H54 (cell line): ENCODE data around the gene STARD10.

Experiments used
- DNase-seq: peaks from one replicate; pipeline ENCODE4 v3.0.0; 2011; ENCODE audit warnings: low spot score, mixed read lengths; ENCODE audit not compliant: insufficient read length
- FAIRE-seq: peaks from 3 replicates; lab custom pipeline; 2011; peaks lifted over from hg19 to GRCh38; lab: Jason Lieb, UNC
- POLR2A ChIP-seq: IDR thresholded peaks from 2 replicates; pipeline ENCODE4 v1.6.1; 2011; ENCODE audit warnings: low read depth, mild to moderate bottlenecking, low read length

Gene STARD10

GRCh38 chr11:72716290-72716689 is 77.6 kb downstream of the STARD10 start:
- FAIRE-seq (no peak), DNase-seq (no peak)
- TF ChIP-seq POLR2A, result no peak

- FAIRE-seq (no peak), DNase-seq (no peak)
- TF ChIP-seq POLR2A, result no peak
These were observed 81.0 kb downstream of the STARD10 start for GRCh38 chr11:72712841-72713240.

GRCh38 chr11:72712168-72712751 is 81.6 kb downstream of the STARD10 start:
- FAIRE-seq, result no peak
- TF ChIP-seq POLR2A, result no peak
- DNase-seq, result no peak

- DNase-seq (no peak), FAIRE-seq (no peak)
- no peak for TF ChIP-seq POLR2A
These were observed 82.7 kb downstream of the STARD10 start for GRCh38 chr11:72711141-72711540.

GRCh38 chr11:72710278-72710677 is 83.6 kb downstream of the STARD10 start:
- TF ChIP-seq POLR2A, result no peak
- FAIRE-seq (no peak), DNase-seq (no peak)

GRCh38 chr11:72709478-72710238 is 84.2 kb downstream of the STARD10 start:
- FAIRE-seq, result no peak
- no peak for TF ChIP-seq POLR2A

GRCh38 chr11:72707032-72707431 is 86.8 kb downstream of the STARD10 start:
- FAIRE-seq (no peak), DNase-seq (no peak)
- no peak for TF ChIP-seq POLR2A

More at GRCh38 chr11:72709478-72710238, 84.2 kb downstream of the STARD10 start:
- DNase-seq, result no peak

GRCh38 chr11:72706579-72706978 is 87.3 kb downstream of the STARD10 start:
- FAIRE-seq (no peak), DNase-seq (no peak)
- TF ChIP-seq POLR2A, result no peak

- TF ChIP-seq POLR2A, result no peak
- FAIRE-seq, result no peak
These were observed 88.1 kb downstream of the STARD10 start for GRCh38 chr11:72705442-72706365.

GRCh38 chr11:72704783-72705265 is 89.0 kb downstream of the STARD10 start:
- DNase-seq, result no peak

More at GRCh38 chr11:72705442-72706365, 88.1 kb downstream of the STARD10 start:
- DNase-seq, result no peak

More at GRCh38 chr11:72704783-72705265, 89.0 kb downstream of the STARD10 start:
- FAIRE-seq, result no peak
- TF ChIP-seq POLR2A, result no peak
